SK-N-MC (cell line): ENCODE data around the gene MALRD1.

Experiments
- EZH2 ChIP-seq: fragments of 200-600 bp; sonication (generic); IDR thresholded peaks from one replicate; pipeline ENCODE4 v1.6.1; 2017; ENCODE audit warnings: antibody characterized with exemption
- FOXP2 ChIP-seq: optimal IDR thresholded peaks from 2 replicates; pipeline ENCODE3; 2011; ENCODE audit warnings: mild to moderate bottlenecking, moderate library complexity; ENCODE audit not compliant: insufficient read depth; ENCODE audit errors: extremely low read length, control extremely low read depth
- POLR2AphosphoS5 ChIP-seq: IDR thresholded peaks from 2 replicates; pipeline ENCODE4 v1.6.1; 2012; ENCODE audit warnings: mild to moderate bottlenecking, low read depth, low read length, borderline replicate concordance

DNA sequence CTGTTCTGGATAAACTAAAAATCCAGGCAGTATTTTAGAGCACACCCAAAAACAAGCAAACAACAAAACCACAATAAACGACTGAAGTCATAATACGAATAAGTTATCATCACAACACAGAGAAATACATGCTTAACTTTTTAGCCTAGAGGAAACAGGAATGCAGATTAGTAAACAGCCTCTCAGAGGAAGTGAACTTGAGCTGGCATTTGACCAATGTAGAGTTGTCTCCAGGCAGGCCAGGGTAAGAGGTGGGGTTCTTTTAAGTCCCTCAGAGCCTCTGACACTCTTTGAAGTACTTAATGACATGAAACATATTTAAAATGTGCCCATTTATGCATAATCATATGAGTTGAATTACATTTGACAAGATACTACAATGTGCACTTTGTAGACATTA, 724.4 kb downstream of the MALRD1 start:
- no peak for TF ChIP-seq POLR2AphosphoS5
- TF ChIP-seq EZH2: no peak
- no peak for TF ChIP-seq FOXP2
